AG10803 (cell line): Measurements from ENCODE around the gene TIAM1.

Experiments used
- DNase-seq: peaks from one replicate; pipeline ENCODE4 v3.0.0; 2010; ENCODE audit warnings: low read depth
- H3K4me3 ChIP-seq: 2 replicates; pipeline ENCODE4 v1.5.1; 2011; ENCODE audit warnings: mild to moderate bottlenecking, low read length, control low read depth
- TF ChIP-seq, protein P1 (sequence below): conservative IDR thresholded peaks from 2 replicates; pipeline ENCODE4 v1.5.1; 2011; ENCODE audit warnings: mild to moderate bottlenecking, low read length, control low read depth, inconsistent platforms

TIAM1 gene

DNA sequence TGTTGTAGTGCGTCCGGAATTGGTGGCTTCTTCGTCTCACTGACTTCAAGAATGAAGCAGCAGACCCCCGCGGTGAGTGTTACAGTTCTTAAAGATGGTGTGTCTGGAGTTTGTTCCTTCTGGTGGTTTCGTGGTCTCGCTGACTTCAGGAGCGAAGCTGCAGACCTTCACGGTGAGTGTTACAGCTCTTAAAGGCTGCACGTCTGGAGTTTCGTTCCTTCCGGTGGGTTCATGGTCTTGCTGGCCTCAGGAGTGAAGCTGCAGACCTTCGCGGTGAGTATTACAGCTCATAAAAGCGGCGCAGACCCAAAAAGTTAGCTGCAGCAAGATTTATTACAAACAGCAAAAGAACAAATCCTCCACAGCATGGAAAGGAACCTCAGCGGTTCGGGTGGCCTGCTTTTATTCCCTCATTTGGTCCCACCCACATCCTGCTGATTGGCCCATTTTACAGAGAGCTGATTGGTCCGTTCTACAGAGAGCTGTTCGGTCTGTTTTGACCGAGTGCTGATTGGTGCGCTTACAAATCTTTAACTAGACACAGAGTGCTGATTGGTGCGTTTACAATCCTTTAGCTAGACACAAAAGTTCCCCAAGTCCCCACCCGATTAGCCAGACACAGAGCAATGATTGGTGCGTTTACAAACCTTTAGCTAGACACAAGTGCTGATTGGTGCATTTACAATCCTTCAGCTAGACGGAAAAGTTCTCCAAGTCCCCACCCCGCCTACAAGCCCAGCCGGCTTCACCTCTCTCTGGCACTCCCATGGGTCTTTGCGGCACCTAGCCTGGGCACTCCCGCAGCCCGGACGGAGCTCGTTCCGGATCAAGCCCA, 256.2 kb downstream of the TIAM1 start:
- no peak for DNase-seq
- TF ChIP-seq, protein P1, sequence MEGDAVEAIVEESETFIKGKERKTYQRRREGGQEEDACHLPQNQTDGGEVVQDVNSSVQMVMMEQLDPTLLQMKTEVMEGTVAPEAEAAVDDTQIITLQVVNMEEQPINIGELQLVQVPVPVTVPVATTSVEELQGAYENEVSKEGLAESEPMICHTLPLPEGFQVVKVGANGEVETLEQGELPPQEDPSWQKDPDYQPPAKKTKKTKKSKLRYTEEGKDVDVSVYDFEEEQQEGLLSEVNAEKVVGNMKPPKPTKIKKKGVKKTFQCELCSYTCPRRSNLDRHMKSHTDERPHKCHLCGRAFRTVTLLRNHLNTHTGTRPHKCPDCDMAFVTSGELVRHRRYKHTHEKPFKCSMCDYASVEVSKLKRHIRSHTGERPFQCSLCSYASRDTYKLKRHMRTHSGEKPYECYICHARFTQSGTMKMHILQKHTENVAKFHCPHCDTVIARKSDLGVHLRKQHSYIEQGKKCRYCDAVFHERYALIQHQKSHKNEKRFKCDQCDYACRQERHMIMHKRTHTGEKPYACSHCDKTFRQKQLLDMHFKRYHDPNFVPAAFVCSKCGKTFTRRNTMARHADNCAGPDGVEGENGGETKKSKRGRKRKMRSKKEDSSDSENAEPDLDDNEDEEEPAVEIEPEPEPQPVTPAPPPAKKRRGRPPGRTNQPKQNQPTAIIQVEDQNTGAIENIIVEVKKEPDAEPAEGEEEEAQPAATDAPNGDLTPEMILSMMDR, result no peak
- H3K4me3 ChIP-seq, result no peak overlapping the region

DNA sequence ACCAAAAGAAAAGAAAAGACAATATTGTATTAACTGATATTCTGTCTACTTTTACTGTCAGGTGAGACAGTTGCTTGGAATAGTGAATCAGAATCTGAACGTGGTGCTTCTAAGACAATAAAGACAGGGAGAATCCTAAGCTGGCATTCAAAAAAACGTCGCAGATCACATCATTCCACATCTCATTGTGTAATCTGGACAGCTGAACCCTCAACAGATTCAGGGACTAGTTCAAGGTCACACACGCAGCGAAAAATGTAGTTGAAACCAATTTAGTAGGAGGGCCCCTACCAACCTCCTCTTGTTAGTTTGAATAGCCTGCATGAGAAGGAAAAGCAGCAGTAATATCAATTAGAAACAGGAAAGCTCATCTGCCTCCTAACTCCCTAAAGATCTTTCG, 259.4 kb downstream of the TIAM1 start:
- no peak for DNase-seq
- no peak overlapping the region for H3K4me3 ChIP-seq
- TF ChIP-seq, protein P1, result no peak

DNA sequence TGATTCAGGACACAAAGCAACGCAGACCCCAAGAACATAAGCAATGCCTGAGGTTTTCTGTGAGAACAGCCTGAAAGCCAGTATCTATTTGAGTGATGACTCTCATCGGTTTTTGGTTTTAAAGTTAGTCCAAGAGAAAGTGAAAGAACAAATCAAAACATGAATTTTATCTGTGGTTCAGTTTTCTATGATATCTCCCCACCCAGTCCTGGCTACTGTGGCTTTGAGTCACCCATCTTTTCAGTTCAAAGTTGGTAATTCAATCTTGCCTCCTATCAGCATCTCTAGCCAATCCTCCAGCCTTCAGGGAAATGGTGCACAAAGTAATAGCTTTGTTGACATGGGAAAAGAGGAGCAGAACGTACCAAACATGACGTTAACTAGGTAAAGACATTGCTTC, 265.3 kb downstream of the TIAM1 start:
- no peak for DNase-seq

GRCh38 chr21:31078216-31078615, 265.8 kb downstream of the TIAM1 start:
- no peak overlapping the region for H3K4me3 ChIP-seq
- TF ChIP-seq, protein P1, result no peak
- DNase-seq, result no peak

More for the DNA sequence above, 265.3 kb downstream of the TIAM1 start:
- H3K4me3 ChIP-seq, result no peak overlapping the region
- TF ChIP-seq, protein P1, result no peak

GRCh38 chr21:31075848-31076247, 268.2 kb downstream of the TIAM1 start:
- TF ChIP-seq, protein P1, result no peak
- no peak for DNase-seq

DNA sequence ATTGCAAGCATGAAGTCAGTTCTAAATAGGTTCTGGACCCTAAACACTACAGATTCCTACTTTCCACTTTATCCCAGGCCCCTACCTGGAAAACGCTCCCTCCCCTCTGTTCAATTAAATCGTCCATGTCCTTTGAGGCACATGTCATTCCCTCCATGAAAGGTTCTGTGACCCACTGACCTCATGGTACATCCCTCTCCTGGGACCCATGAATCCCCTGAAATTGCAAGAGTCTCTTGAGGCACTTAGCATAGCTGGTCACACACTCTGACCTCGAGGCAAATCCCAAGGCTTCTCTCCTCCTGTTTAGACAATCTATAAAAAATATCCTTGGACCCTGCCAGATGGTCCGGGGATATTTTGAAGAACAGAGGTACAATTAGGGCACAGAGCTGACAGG, 271.5 kb downstream of the TIAM1 start:
- DNase-seq, result no peak
- TF ChIP-seq, protein P1, result no peak

More at GRCh38 chr21:31075848-31076247, 268.2 kb downstream of the TIAM1 start:
- no peak overlapping the region for H3K4me3 ChIP-seq

More for the DNA sequence above, 271.5 kb downstream of the TIAM1 start:
- H3K4me3 ChIP-seq, result no peak overlapping the region
